COLO668 (cell line): Measurements from ENCODE around the gene MAP7D2.
"Not testable (repeated sequence)": the region's sequence is repeated elsewhere in the genome, so short reads cannot be mapped to it uniquely, and the experiment has no call there.

Source experiments
- DNase-seq: peaks from one replicate; lab custom pipeline; 2025; ENCODE audit not compliant: unreplicated experiment; lab: John Stamatoyannopoulos, UW

MAP7D2 gene

DNA sequence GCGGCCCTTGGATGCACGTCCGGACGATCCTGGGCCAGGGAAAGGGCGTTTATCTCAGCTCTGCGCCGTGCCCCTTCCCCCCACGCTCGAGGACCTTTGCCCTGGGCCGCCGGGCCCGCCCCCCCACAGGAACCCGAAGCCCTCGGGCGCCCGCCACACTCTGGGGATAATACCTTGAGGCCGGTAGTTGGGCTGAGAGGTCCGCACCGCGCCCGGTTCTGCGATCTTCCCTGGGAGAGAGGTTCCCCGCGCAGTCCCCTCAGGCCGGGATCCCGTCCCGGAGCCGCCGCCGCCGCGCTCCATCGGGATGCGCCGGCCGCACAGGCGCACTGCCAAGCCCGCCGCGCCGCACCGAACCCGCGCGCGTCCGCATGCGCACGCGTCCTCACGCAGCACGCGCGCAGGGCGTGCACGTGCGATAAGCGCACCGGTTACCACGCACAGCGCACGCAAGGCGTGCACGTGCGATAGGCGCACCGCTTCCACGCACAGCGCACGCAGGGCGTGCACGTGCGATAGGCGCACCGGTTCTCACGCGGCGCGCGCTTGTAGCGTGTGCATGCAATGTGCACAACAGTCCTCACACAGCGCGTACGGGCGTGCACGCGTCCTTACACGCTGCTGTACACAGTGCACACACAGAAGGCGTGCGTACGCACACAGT, at the start of gene MAP7D2:
TSS of gene MAP7D2 (minus strand) at position 331 of the 664 bp plus-strand sequence. CDS start at position 303, 28 bp downstream.
- DNase-seq = peak; percentile 72

DNA sequence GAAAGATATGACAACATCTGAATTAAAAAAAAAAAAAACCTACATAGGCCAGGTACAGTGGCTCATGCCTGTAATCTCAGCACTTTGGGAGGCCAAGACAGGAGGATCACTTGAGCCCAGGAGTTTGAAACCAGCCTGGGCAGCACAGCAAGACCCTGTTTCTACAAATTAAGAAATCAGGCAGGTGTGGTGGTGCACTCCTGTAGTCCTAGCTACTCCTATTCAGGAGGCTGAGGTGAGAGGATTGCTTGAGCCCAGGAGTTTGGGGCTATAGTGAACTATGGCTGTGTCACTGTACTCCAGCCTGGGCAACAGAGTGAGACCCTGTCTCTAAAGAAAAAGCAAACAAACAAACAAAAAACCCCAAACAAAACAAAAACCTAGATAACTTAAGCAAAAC, 45.8 kb upstream of the MAP7D2 start:
- DNase-seq = not testable (repeated sequence)

DNA sequence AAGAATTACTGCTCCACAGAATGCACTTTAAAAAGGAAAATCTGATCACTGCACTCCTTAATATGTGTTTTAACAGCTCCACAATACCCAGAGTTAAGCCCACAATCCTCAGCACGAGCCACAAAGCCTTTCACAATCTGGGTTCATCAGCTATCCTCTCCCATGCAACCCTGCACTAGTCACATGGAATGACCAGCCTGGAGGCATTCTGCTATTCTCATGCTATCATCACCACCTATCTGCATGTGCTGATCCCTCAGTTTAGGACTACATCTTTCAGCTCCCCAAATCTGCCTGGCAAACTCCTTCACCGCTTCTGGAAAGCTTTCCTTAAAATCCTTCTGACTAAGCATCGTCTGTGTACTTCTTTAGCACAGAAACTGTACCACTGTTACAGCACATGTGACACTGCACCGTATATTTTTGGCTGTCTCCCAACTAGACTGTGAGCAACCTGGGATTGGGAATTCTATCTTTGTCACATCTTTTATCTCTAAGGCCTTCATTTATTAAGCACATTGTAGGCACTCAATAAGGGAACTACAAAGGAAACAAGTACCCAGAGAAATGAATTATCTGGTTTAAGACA, 43.2 kb upstream of the MAP7D2 start:
- DNase-seq = no peak

DNA sequence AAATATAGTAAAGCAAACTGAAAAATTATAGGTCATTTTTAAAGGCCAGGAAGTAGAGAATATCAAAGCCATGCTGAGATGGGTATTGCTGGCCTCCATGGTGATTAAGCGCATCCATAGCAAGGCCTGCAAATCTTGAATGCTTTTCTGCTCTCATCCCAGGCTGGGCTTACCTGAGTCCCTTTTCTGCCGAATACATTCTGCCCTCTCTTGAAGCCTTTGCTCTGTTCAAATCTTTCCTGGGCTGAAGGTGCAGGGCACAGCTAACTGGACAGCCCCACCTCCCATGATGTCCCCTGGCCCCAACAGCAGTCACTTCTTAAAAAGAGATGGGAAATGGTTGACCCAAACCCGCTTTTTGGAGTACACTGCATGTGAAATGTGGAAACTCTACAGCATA, 35.0 kb upstream of the MAP7D2 start:
- no peak for DNase-seq

DNA sequence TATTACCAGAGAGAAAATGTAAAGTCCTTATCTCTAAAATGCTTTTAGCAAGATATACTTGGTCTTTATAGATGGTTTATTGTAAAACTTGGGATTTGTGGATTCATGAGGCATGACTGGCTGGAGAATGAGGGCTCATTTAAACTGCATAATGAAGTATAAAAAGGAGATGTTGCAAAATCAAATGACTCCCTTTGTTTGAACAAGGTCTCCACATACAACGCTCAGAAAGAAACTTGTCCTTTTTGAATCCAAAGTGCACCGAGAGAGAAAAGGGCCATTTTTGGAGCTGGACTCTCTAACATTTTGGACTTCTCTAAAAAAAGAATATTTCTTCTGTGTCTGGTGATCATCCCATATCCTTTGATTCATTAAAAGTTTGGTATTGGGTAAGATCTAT, 32.6 kb upstream of the MAP7D2 start:
- DNase-seq = no peak

DNA sequence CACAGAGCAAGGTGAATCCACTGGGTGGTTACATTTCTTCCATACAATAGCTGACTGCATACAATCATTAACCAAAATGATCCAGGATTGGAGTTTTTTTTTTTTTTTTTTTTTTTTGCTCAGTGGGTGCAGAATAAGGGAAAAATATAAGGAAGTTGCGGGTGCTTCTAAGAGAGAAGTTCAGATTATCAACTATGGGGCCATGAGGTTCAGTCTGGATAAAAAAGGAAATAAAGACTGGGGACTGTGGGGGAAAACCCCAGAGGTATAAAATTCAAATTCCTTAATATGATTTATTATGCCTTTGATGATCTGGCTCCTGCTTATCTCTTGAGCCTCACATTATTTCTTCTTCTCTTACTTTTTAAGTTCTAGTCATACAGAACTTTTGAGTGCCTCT, 30.9 kb upstream of the MAP7D2 start:
- DNase-seq = no peak

DNA sequence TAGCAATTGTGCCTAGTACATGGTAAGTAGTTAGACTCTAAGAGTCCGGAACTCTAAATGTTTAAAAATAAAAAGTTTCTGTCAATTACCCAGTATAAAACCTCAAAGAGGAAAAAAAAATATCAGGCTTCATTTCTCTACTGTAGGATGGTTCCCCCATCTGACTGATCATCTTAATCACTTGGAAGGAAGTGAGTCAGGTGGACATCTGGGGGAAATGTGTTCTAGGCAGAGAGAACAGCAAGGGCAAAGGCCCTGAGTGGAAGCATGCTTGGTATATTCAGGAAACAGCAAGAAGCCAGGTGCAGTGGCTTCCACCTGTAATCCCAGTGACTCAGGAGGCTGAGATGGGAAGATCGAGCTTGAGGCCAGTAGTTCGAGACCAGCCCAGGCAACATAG, 27.8 kb upstream of the MAP7D2 start:
- DNase-seq = no peak

DNA sequence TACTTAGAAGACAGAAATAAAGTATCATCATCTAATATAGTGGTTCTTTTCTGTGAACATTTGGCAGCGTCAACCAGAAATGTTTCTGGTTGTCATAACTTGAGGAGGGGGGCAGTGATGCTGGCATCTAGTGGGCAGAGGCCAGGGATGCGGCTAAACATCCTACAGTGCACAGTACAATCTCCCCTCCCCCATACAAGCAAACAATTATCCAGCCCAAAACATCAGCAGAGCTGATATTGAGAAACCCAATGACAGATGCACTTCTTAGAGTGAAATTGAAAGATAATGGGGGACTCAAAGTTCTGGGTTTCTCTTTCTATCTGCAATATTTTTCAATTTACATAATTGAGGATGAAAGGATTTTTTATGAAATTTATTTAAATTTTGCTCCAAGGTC, 26.9 kb upstream of the MAP7D2 start:
- DNase-seq = no peak

DNA sequence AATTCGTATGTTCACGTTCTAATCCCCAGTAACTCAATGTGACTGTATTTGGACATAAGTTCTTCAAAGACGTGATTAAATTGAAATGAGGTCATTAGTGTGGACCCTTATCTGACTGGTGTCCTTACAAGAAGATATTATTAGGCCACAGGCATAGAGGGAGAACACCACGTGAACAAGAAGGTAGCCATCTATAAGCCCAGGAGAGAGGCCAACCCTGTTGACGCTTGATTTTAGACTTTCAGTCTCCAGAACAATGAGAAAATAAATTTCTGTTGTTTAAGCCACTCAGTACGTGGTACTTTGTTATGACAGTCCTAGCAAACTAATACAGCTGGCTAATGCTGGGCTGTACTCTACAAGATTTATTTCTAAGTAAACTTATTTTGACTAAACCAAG, 26.4 kb upstream of the MAP7D2 start:
- DNase-seq = no peak

DNA sequence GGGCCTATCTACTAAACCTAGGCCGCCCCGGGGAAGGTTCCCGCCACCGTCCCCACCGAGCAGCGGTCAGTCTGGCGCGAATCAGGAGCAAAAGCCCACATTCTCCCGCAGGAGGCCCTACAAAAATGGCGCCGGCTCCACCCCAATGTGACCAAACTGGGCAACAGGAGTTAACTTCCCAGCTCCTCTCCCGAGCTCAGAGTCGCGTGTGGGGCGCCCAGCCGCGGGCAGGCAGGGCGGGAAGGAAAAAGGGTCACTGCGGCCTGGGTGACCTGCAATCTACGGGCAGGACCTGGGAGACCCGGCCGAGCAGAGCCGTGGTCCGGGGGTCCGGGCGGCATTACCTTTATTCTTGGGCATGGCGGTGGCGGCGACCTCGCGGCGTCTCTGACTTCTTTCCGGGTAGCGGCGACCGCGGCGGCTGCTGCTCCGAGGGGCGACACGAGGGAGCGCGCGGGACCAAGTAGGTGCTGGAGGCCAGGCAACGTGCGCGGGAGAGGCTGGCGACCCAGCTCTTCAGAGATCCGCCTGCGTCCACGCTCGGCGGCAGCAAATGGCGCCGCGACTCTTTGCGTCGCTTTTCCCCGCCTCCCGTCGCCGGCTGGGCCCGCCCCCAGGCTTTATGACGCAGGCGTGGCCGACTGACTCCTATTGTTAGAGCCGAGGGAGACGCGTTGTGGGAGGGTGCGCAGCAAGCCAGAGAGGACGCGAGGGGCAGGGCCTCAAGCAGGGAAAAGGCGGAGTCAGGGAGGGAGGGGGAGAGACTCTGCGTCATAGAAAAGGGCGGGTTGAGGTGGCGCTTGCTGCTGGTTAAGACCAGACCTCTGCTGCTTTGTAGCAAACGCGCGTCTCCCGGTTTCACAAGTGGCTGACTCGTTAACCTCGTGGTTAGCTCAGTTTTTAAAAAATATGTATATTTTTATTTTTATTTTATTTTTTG, 24.8 kb upstream of the MAP7D2 start, which contains the start of gene EIF1AX:
TSS of gene EIF1AX (minus strand) at position 558 of the 940 bp plus-strand sequence. CDS start at position 360, 198 bp downstream.
- DNase-seq = peak; percentile 96

DNA sequence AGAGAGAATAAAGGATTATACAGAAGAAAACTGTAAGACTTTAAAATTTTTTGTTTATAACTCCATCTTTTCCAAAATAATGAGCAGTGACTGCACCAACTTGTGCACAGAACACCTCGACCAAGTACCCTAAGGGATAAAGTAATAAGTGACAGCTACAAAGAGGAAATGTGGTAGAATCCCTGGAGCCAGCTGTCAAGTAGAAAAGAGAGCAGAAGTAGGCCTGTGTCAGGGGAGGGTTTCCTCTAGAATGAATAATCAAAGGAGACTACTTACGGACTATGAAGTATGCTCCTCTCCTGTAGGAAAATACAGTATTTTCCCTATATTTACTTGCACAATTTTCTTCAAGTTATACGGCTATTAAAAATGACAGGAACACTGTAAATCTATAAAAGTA, 23.7 kb upstream of the MAP7D2 start:
- DNase-seq = no peak

DNA sequence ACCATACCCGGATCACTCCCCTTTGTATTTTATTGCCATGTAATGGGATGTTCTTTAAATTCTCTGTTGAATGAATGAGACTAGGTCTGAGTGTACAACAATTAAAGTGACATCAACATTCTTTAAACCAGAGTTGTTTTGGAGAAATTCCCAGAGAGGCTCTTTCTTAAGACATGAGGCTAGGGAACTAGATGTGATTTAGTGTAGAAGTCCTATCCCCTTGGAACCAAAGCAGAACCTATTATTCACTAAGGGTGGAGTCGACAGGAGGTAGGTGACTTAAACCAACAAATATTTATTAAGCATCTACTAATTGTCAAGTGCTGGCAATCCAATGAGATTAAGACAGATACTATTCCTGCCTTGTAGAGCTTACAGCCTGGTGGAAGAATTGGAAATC, 23.3 kb upstream of the MAP7D2 start:
- no peak for DNase-seq

DNA sequence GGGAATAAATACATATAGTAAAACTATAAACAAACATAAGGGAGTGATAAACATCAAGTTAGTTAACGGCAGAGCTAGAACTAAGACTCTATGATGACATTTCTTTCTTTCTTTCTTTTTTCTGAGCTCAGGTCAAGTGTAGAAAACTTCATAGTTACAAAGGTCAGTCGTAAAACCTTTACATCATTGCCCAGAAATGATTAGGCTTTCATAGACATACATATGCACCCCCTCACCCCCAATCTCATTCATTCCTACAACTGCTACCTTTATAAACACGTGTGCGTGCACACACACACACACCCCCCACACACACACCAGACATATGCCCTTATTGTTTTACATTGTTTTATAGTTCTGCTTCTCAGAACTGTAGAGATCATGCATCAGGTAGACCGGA, 19.2 kb upstream of the MAP7D2 start:
- no peak for DNase-seq

DNA sequence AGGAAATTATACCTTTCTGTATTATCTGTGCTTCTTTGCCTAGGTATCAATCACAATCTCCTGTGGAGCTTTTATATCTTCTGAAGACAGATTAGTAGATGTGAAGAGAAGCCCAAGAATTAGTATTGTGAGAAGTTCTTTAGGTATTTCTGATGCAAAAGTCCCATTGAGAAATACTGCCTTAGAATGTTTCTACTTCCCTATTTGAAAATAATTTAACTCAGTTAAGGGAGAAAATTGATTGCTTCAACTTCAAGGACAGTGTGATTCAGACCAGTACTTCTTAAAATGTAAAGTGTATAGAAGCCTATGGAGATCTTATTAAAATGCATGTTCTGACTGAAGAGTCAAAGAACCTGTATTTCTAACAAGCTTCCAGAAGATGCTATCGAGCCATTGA, 16.0 kb upstream of the MAP7D2 start:
- DNase-seq = no peak

DNA sequence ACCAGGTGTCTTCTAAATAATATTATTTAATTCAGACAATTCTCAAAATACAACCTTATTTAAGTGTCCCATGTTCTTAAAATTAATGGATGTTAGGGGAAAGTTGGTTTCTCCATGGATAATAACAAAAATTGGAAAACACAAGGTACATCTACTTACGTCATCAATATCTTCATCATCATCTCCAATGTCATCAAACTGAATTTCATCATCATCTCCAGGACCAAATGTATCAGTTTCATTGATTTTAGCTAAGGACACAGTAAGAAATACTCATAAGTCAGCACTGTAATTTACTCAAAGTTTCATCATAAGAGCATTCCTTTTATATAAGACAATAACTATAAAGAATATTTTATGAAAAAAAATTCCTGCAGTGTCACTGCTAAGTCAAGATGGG, 13.7 kb upstream of the MAP7D2 start:
- DNase-seq = no peak

DNA sequence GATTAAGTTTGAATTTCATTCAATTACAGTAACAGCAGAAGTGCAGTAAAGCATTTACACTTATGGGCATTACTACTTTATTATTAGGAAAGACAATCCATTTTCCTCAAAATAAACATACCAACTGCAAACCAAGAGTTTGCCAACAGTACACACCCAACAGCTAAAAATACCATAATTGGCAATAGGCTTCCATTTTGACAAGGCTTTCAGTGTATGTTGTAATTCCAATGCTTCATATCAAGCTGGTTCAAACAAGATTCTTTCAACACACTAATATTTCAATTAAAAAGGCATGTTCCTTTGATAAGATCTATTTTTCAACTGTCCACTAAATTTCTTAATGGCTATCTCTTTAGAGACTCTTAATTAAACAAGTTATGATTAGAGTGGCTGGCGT, 12.8 kb upstream of the MAP7D2 start:
- DNase-seq = no peak

DNA sequence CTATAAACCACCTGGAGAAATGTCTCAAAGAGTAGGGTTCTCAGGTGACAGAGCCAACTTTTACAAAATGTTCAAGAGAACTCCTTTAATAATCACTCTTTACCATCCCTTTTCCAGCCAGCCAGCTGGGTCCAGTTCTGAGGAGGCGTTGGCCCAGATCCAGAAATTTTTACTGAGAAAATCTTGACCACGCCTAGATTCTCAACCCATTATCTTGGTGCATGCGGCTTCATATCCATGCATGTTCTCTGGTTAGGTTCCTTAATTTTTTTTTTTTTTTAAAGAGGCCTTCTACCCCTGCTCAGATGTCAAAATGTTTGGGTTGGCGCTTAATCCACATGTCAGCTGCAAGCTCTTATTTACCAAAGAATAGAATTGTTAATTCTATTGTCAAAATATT, 12.0 kb upstream of the MAP7D2 start:
- DNase-seq = no peak

DNA sequence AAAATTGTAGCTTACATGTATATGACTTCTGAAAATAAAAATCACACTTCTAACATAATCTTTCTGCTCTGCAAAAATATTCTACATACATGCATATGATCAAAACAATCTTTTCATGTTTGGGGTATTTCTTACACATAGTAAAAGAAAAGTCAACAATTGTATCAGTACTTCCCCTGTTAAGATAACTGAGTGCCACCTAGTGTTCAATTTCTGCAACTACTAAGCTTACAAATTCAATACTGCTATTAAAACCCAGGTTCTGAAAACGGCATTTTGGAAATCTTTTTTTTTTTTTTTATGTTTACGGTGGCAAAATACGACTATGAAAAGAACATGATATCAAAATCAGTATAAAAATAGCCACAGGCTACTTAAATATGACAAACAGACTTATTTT, 10.7 kb upstream of the MAP7D2 start:
- DNase-seq = not testable (repeated sequence)

DNA sequence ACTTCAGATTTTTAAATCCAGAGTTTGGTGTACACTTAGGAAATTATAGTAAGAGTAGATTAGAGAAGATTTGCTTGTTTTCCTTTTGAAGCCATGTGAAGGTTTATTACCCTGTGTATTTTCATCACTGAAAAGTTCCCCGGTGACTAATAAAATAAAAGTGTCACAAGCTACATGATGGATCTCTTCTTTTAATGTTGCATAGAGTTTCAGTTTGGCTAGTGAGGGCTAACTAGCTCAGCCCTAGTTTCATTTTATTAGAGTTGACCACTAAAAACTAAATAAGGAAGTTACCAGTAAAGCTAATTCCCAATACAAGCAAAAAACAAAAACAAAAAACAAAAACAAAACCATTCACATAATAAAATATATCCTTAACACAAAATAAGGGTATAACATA, 10.1 kb upstream of the MAP7D2 start:
- not testable (repeated sequence) for DNase-seq

DNA sequence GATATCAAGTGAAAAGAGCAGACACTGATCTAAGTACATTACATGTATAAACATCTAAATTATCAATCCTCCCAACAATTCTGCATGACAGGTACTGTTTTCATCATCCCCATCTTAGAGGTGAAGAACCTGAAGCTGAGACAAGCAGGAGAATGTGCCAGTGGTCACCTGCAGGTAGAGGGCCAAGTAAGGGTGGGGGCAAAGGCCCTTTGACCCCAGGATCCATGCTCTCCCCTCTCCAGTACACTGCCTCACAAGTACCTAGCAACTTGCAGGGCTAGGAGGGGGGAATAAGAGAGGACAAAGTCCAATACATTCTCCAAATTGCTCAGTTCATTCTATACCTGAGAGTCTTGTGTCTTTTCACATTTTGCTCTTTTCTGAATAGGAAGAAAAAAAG, 8.3 kb upstream of the MAP7D2 start:
- DNase-seq = no peak

DNA sequence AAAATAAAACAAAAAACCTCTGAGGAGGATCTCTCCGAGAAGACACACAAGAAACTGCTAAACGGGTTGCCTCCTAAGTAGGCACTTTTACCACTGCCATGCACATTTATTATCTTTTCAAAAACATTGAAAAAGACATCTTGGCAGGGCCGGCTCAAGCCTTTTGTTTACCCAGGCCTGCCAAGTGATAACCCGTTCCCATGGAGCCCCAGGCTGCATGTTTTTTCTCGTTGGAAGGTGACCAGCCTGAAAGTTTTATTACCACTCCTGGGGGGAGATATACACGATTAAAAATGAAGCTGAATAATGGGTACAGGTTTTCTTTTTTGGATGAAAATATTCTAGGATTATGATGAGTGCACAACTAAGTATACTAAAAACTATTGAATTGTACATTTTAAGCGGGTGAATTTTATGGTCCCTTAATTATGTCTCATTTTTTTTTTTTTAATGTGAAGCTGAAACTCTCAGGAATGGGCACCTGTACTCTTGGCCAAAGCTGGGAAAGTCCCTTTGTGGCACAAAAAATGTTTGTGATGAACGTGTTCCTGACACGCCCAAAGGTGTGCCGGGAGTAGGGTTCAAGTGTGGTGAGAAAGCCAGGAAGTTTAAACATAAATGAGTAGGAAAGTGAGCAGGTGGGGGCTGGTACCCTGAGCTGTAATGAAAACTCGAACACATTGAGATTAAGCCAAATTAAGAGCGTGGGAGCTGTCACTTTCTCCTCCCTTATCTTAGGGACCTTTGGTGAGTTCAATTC, 1.5 kb upstream of the MAP7D2 start:
- peak; percentile 22 for DNase-seq
